ENCODE data around the gene INPP5F.

DNA sequence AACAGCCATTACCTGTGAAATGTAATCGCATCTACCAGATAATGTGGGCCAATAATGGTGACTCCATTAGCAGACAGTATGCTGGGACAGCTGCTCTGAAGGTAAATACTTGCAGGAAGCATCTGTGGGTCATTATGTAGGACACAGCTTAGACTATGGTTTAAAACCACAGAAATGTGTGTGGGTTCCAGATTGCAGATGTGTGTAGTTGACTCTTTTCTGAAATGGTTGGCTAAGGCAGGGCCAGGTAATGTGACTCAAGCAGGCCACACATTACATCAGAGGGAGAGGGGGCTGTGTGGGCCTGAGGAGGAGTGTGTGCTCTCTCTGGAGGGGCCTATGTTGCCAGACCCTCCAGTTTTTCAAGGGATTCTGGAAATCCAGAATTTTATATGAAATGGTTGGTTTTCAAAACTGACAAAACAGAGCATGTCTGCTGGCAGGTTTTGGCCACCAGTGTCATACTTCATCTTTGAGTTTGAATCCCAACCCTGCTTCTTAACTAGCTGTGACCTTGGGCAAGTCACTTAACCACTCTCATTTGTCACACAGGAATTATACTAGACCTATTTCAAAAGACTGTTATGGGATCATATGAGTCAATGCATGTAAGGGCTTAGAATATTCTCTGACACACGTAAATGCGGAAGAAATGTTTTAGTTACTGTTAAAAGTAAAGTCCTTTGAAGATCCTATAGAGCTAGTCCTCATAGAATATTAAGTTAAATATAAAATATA lies 82.3 kb downstream of the INPP5F start:
- TF ChIP-seq POLR2AphosphoS5 (IDR thresholded peaks at IDR 0.05; ENCODE audit: borderline replicate concordance, low read depth, low read length) (no peak), EZH2 (IDR thresholded peaks at IDR 0.05) (no peak), FOXP2 (optimal IDR thresholded peaks at IDR 0.05; ENCODE audit: control extremely low read depth, extremely low read length, insufficient read depth) (no peak)

Measured in SK-N-MC (cell line).